CD14-positive monocyte (primary cell): ENCODE data around the gene ZNF385B. TPM values are rescaled to one million over a fixed set of nuclear protein-coding genes. Genes with fewer than 3 reads are reported as not detected.

ENCODE experiments used
- DNase-seq, 3 donors: peaks; one replicate each; pipeline ENCODE4 v3.0.0-alpha.2; 2011 to 2022
- H2AFZ ChIP-seq: 2 replicates; pipeline ENCODE4 v1.6.0; 2012; ENCODE audit warnings: mild to moderate bottlenecking, low read depth, low read length, inconsistent platforms; ENCODE audit not compliant: insufficient read depth, poor library complexity, severe bottlenecking
- H3K27ac ChIP-seq, 2 donors: 1 replicate in 1 of 2; 2 replicates in 1 of 2; pipeline ENCODE4 v1.5.1; 2012 to 2013; ENCODE audit warnings: low read length in 2 of 2, control low read depth in 1 of 2, inconsistent platforms in 1 of 2, low read depth in 1 of 2, mild to moderate bottlenecking in 1 of 2
- H3K27me3 ChIP-seq, 2 donors: one replicate each; pipeline versions ENCODE4 v1.6.0 to v1.6.1; 2011 to 2013; ENCODE audit warnings: low read length in 2 of 2; ENCODE audit not compliant: control insufficient read depth in 2 of 2, insufficient read depth in 2 of 2
- H3K36me3 ChIP-seq, 2 donors: replicated peaks in 1 of 2; 1 replicate in 1 of 2; 2 replicates in 1 of 2; pipeline versions ENCODE4 v1.5.1 to v1.6.1; 2012 to 2013; ENCODE audit warnings: low read length in 2 of 2, control low read depth in 1 of 2, inconsistent platforms in 1 of 2, mild to moderate bottlenecking in 1 of 2; ENCODE audit not compliant: insufficient read depth in 2 of 2, control insufficient read depth in 1 of 2
- H3K4me1 ChIP-seq, 2 donors: 1 replicate in 1 of 2; 2 replicates in 1 of 2; pipeline versions ENCODE4 v1.5.1 to v1.6.1; 2012 to 2013; ENCODE audit warnings: low read length in 2 of 2, control low read depth in 1 of 2, inconsistent platforms in 1 of 2, mild to moderate bottlenecking in 1 of 2, moderate library complexity in 1 of 2; ENCODE audit not compliant: insufficient read depth in 2 of 2, control insufficient read depth in 1 of 2
- H3K4me2 ChIP-seq: replicated peaks from 2 replicates; pipeline ENCODE3; 2012; ENCODE audit warnings: low read length, moderate library complexity, mild to moderate bottlenecking; ENCODE audit not compliant: poor library complexity, severe bottlenecking; ENCODE audit errors: extremely low read depth
- H3K4me3 ChIP-seq, 3 experiments: fragments of 200-600 bp in 1 of 3; sonication (generic) in 1 of 3; replicated peaks in 1 of 3; 1 replicate in 2 of 3; 2 replicates in 1 of 3; pipeline ENCODE4 v1.5.1; 2011 to 2013; ENCODE audit warnings: low read length in 3 of 3, mild to moderate bottlenecking in 3 of 3, control low read depth in 2 of 3, low read depth in 2 of 3, inconsistent platforms in 1 of 3, moderate library complexity in 1 of 3
- H3K79me2 ChIP-seq: 2 replicates; pipeline ENCODE4 v1.6.0; 2012; ENCODE audit warnings: mild to moderate bottlenecking, control low read depth, inconsistent platforms, low read length, moderate library complexity; ENCODE audit not compliant: insufficient read depth
- H3K9ac ChIP-seq: 2 replicates; pipeline ENCODE4 v1.6.0; 2017; ENCODE audit warnings: low read length, mild to moderate bottlenecking; ENCODE audit not compliant: insufficient read depth, poor library complexity, severe bottlenecking
- H3K9me3 ChIP-seq, 2 donors: replicated peaks in 1 of 2; 1 replicate in 1 of 2; 2 replicates in 1 of 2; pipeline versions ENCODE4 v1.5.1 to v1.6.1; 2012 to 2013; ENCODE audit warnings: low read length in 2 of 2, control low read depth in 1 of 2; ENCODE audit not compliant: control insufficient read depth in 1 of 2, insufficient read depth in 1 of 2
- H4K20me1 ChIP-seq: 2 replicates; pipeline ENCODE4 v1.6.0; 2012; ENCODE audit warnings: mild to moderate bottlenecking, low read length, control low read depth, moderate library complexity; ENCODE audit not compliant: insufficient read depth
- H3K27ac Mint-ChIP-seq, 7 donors: one replicate each; pipeline ENCODE4 v1.8.0; 2020; ENCODE audit warnings: mild to moderate bottlenecking in 7 of 7, mixed read lengths in 7 of 7, moderate library complexity in 6 of 7, inconsistent platforms in 2 of 7
- H3K27me3 Mint-ChIP-seq, 3 donors: one replicate each; pipeline ENCODE4 v1.8.0; 2021 to 2022; ENCODE audit warnings: low read depth in 3 of 3, mild to moderate bottlenecking in 3 of 3, mixed read lengths in 3 of 3, moderate library complexity in 3 of 3, inconsistent platforms in 1 of 3
- H3K36me3 Mint-ChIP-seq, 2 donors: one replicate each; pipeline ENCODE4 v1.8.0; 2020; ENCODE audit warnings: mixed read lengths in 2 of 2, inconsistent platforms in 1 of 2, mild to moderate bottlenecking in 1 of 2
- H3K4me1 Mint-ChIP-seq: one replicate; pipeline ENCODE4 v1.8.0; 2020; ENCODE audit warnings: mild to moderate bottlenecking, mixed read lengths
- H3K4me3 Mint-ChIP-seq, 2 donors: one replicate each; pipeline ENCODE4 v1.8.0; 2020; ENCODE audit warnings: mild to moderate bottlenecking in 2 of 2, mixed read lengths in 2 of 2, moderate library complexity in 1 of 2
- H3K9me3 Mint-ChIP-seq, 7 donors: one replicate each; pipeline ENCODE4 v1.8.0; 2020 to 2022; ENCODE audit warnings: mixed read lengths in 7 of 7, mild to moderate bottlenecking in 6 of 7, moderate library complexity in 6 of 7, inconsistent platforms in 2 of 7
- CTCF ChIP-seq: fragments of 200-600 bp; IDR thresholded peaks from one replicate; pipeline ENCODE4 v1.8.0; 2022; ENCODE audit warnings: antibody characterized with exemption, mild to moderate bottlenecking
- WGBS: methylation state at CpG from one replicate; pipeline ENCODE4 v1.1.5; 2013; ENCODE audit warnings: missing lambda C conversion rate; ENCODE audit not compliant: insufficient coverage; 5-methylcytosine and 5-hydroxymethylcytosine counted together
- intact Hi-C, 2 donors: fragments of 100-400 bp; cut with micrococcal nuclease; formaldehyde crosslinking; loops; one replicate each; pipeline versions ENCODE4 v1.15.0 to v1.15.1; 2023
- polyA plus RNA-seq, 3 donors: library from polyadenylated mRNA; depleted of rRNA in 1 of 3; unstranded in 2 of 3; stranded (reverse) in 1 of 3; fragments of 300-500 nt in 2 of 3; fragments of >200 nt in 1 of 3; fragmentation: Illumina TruSeq in 2 of 3; gene quantifications; 1 replicate in 2 of 3; 2 replicates in 1 of 3; pipeline ENCODE4 v1.2.3, GENCODE V29; 2012 to 2021

The ZNF385B gene
- polyA plus RNA-seq, 3 donors: not detected

GRCh38 chr2:179571252-179571651, 290.2 kb downstream of the ZNF385B start:
- no peaks in the 10 kb centered on the region for H3K36me3 Mint-ChIP-seq
- Histone ChIP-seq H3K9me3 (no peaks in the 10 kb centered on the region), H3K4me2 (no peak overlapping the region), H3K4me3 (no peak overlapping the region), H3K27me3 (no peaks in the 10 kb centered on the region), H4K20me1 (no peaks in the 10 kb centered on the region), H3K4me1 (no peaks in the 10 kb centered on the region), H3K27ac (no peak overlapping the region), H3K9ac (no peak overlapping the region), H2AFZ (no peak overlapping the region), H3K36me3 (no peaks in the 10 kb centered on the region), H3K79me2 (no peaks in the 10 kb centered on the region)
- H3K9me3 Mint-ChIP-seq: peaks cover 0 to 3% (median 0%) of the 10 kb centered on the region in 7 donors
- intact Hi-C loops: no loop called here
- no peak overlapping the region for H3K4me3 Mint-ChIP-seq
- H3K4me1 Mint-ChIP-seq: no peaks in the 10 kb centered on the region
- H3K27me3 Mint-ChIP-seq: no peaks in the 10 kb centered on the region
- DNase-seq: no peak
- no peak overlapping the region for H3K27ac Mint-ChIP-seq
- WGBS: no CpG with 5 or more reads among the region's 1 CpG
- no peak for TF ChIP-seq CTCF

GRCh38 chr2:179569831-179570233, 291.6 kb downstream of the ZNF385B start:
- peaks cover 0 to 3% (median 0%) of the 10 kb centered on the region in 7 donors for H3K9me3 Mint-ChIP-seq
- no peak overlapping the region for H3K4me3 Mint-ChIP-seq
- no peaks in the 10 kb centered on the region for H3K27me3 ChIP-seq
- no peak for DNase-seq
- H3K9ac ChIP-seq: no peak overlapping the region
- no peaks in the 10 kb centered on the region for H3K36me3 Mint-ChIP-seq
- H3K79me2 ChIP-seq: no peaks in the 10 kb centered on the region
- H3K4me3 ChIP-seq: no peak overlapping the region
- H3K27ac ChIP-seq: no peak overlapping the region
- no peaks in the 10 kb centered on the region for H3K36me3 ChIP-seq
- H3K27me3 Mint-ChIP-seq: peaks cover 0 to 2% (median 0%) of the 10 kb centered on the region in 3 donors
- no peaks in the 10 kb centered on the region for H3K4me1 ChIP-seq
- no peak overlapping the region for H2AFZ ChIP-seq
- H3K27ac Mint-ChIP-seq: no peak overlapping the region
- no peak overlapping the region for H3K4me2 ChIP-seq
- WGBS: no CpG with 5 or more reads among the region's 1 CpG
- no peaks in the 10 kb centered on the region for H3K4me1 Mint-ChIP-seq
- TF ChIP-seq CTCF: no peak
- intact Hi-C loops: no loop called here
- H4K20me1 ChIP-seq: no peaks in the 10 kb centered on the region
- no peaks in the 10 kb centered on the region for H3K9me3 ChIP-seq
